HEK293T (cell line): ENCODE data around the gene ABCC8.

Experiments
- CTCF ChIA-PET: fragments of 350-600 bp; formaldehyde crosslinking; extraction: SDS; loops from one replicate; lab custom pipeline; 2021; ENCODE audit warnings: antibody characterized with exemption, inconsistent platforms; lab: Yijun Ruan, JAX
- POLR2A ChIA-PET: fragments of 350-600 bp; formaldehyde crosslinking; extraction: SDS; loops from one replicate; lab custom pipeline; 2020; ENCODE audit warnings: antibody characterized with exemption, inconsistent platforms; lab: Yijun Ruan, JAX
- DNase-seq: peaks from one replicate; pipeline ENCODE4 v3.0.0; 2012; ENCODE audit warnings: mixed read lengths; ENCODE audit errors: extremely low spot score
- ARNT ChIP-seq: fragments of 450-650 bp; IDR thresholded peaks from 2 replicates; pipeline ENCODE4 v1.6.1; 2017; ENCODE audit warnings: mild to moderate bottlenecking
- BHLHE40 ChIP-seq: fragments of 450-650 bp; IDR thresholded peaks from 2 replicates; pipeline ENCODE4 v1.6.1; 2016; ENCODE audit warnings: mild to moderate bottlenecking, moderate library complexity, borderline replicate concordance
- CTBP1 ChIP-seq: fragments of 450-650 bp; IDR thresholded peaks from 2 replicates; pipeline ENCODE4 v1.6.1; 2016; ENCODE audit warnings: borderline replicate concordance
- ELF4 ChIP-seq: fragments of 450-650 bp; IDR thresholded peaks from 2 replicates; pipeline ENCODE4 v1.6.1; 2017; ENCODE audit warnings: antibody characterized with exemption
- FOXA1 ChIP-seq: fragments of 450-650 bp; IDR thresholded peaks from 2 replicates; pipeline ENCODE4 v1.6.1; 2016; ENCODE audit warnings: mild to moderate bottlenecking
- FOXK2 ChIP-seq: fragments of 450-650 bp; IDR thresholded peaks from 2 replicates; pipeline ENCODE4 v1.6.1; 2016; ENCODE audit warnings: mild to moderate bottlenecking
- FOXM1 ChIP-seq: fragments of 450-650 bp; IDR thresholded peaks from 2 replicates; pipeline ENCODE4 v1.6.1; 2017; ENCODE audit warnings: mild to moderate bottlenecking, borderline replicate concordance
- HDGF ChIP-seq: fragments of 450-650 bp; IDR thresholded peaks from 2 replicates; pipeline ENCODE4 v1.6.1; 2017; ENCODE audit warnings: antibody characterized with exemption, borderline replicate concordance
- L3MBTL2 ChIP-seq: fragments of 450-650 bp; conservative IDR thresholded peaks from 2 replicates; pipeline ENCODE4 v1.6.1; 2016; ENCODE audit warnings: mild to moderate bottlenecking
- LEF1 ChIP-seq: fragments of 450-650 bp; IDR thresholded peaks from 2 replicates; pipeline ENCODE4 v1.6.1; 2017; ENCODE audit warnings: mild to moderate bottlenecking, borderline replicate concordance
- NFRKB ChIP-seq: fragments of 450-650 bp; IDR thresholded peaks from 2 replicates; pipeline ENCODE4 v1.6.1; 2016; ENCODE audit warnings: mild to moderate bottlenecking, moderate library complexity
- SP1 ChIP-seq: fragments of 450-650 bp; IDR thresholded peaks from 2 replicates; pipeline ENCODE4 v1.6.1; 2017
- SUZ12 ChIP-seq: fragments of 450-650 bp; IDR thresholded peaks from 2 replicates; pipeline ENCODE4 v1.6.1; 2016; ENCODE audit warnings: mild to moderate bottlenecking
- TARDBP ChIP-seq: fragments of 450-650 bp; IDR thresholded peaks from 2 replicates; pipeline ENCODE4 v1.6.1; 2016
- ZNF384 ChIP-seq: fragments of 450-650 bp; IDR thresholded peaks from 2 replicates; pipeline ENCODE4 v1.6.1; 2016
- TF ChIP-seq, protein P1 (sequence below): fragments of 450-650 bp; IDR thresholded peaks from 2 replicates; pipeline ENCODE4 v1.6.1; 2016

Gene ABCC8

DNA sequence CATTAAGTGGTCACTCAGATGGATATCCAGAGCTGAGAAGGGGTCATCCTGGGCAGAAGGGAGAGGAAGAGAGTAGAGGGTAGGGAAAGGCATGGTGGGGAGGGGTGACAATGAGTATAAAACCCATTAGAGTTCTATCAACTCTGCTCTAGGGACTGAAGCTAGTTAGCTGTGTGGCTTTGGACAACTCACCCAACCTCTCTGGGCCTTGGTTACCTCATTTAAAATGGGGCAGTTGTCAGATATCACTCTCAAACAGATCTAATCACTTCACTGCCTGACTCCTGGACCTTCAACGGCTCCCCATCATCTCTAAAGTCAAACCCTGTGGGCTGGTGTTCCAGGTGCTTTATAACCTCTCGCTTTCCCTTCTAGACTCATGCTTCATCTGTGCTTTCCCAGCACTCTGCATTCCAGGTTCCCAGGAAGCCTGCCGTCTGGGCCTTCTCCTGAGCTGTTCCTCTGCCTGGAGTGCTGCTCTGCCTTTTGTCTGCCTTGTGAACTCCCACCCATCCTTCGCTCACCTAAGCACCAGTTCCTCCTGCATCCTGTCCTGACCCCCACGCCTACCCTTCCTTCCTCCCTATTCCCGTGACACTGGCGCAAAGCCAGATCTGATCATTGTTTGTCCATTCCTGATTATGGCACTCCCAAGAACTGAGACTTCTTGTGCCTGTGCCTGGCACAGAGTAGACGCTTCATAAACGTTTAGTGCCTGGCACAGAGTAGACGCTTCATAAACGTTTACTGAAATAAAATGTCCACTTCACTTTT, 65.9 kb downstream of the ABCC8 start:
- CTCF ChIA-PET = no interaction called here
- TF ChIP-seq FOXM1 (no peak), FOXA1 (no peak), SUZ12 (no peak), ZNF384 (no peak)
- no peak for DNase-seq
- POLR2A ChIA-PET = no interaction called here

DNA sequence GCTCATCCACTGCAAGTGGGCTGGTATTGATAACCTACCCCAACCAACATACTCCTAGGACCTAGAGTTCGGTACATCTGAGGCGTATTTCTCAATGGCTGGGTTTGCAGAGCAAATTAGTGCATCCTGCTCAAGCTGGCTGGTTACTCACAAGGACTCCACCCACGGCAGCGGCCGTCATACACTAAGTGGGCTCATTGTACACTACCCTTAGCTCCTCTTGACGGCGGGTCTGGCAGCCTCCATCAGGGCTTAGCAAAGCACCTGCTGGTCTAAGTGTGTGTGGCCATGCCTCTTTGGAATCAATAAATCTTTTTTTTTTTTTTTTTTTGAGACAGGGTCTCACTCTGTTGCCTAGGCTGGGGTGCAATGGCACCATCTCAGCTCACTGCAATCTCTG, 68.0 kb downstream of the ABCC8 start:
- no peak for DNase-seq
- TF ChIP-seq ZNF384 = no peak
- TF ChIP-seq LEF1 = no peak
- TF ChIP-seq HDGF = no peak
- no peak for TF ChIP-seq TARDBP
- TF ChIP-seq FOXK2 = no peak
- TF ChIP-seq, protein P1, sequence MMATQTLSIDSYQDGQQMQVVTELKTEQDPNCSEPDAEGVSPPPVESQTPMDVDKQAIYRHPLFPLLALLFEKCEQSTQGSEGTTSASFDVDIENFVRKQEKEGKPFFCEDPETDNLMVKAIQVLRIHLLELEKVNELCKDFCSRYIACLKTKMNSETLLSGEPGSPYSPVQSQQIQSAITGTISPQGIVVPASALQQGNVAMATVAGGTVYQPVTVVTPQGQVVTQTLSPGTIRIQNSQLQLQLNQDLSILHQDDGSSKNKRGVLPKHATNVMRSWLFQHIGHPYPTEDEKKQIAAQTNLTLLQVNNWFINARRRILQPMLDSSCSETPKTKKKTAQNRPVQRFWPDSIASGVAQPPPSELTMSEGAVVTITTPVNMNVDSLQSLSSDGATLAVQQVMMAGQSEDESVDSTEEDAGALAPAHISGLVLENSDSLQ = no peak
- TF ChIP-seq FOXA1 = no peak
- TF ChIP-seq SUZ12 = no peak
- TF ChIP-seq L3MBTL2 = no peak
- TF ChIP-seq ELF4 = no peak
- no peak for TF ChIP-seq BHLHE40
- TF ChIP-seq SP1 = no peak
- TF ChIP-seq CTBP1 = no peak
- no peak for TF ChIP-seq NFRKB
- TF ChIP-seq FOXM1 = no peak
- TF ChIP-seq ARNT = no peak
- POLR2A ChIA-PET = no interaction called here
- CTCF ChIA-PET = no interaction called here

DNA sequence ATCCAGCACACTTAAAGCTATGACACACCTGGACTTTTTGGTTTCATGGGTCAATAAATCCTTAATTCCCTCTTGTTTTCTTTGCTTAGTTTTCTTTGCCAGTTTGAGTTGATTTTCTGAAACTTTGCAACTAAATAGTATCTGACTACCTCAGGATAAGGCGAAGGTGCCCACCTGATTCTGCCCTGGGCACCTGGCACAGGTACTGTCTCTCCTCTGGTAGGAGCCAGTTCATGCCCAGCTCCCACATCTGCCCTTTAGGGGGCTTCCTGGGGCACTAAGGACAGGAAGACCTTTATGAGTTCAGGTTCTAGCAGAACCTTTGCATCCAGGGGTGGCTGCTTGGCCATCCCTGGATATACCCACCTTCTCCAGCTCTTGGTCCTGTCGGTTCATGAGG, 68.6 kb downstream of the ABCC8 start:
- no peak for DNase-seq
- ChIA-PET POLR2A (no interaction called here), CTCF (no interaction called here)
- no peak for TF ChIP-seq NFRKB
- TF ChIP-seq LEF1 = no peak
- no peak for TF ChIP-seq L3MBTL2
- no peak for TF ChIP-seq FOXM1
- TF ChIP-seq TARDBP = no peak
- TF ChIP-seq FOXA1 = no peak
- no peak for TF ChIP-seq CTBP1
- TF ChIP-seq HDGF = no peak
- TF ChIP-seq ZNF384 = no peak
- TF ChIP-seq BHLHE40 = no peak
- TF ChIP-seq SUZ12 = no peak
- no peak for TF ChIP-seq SP1
- no peak for TF ChIP-seq ARNT
- no peak for TF ChIP-seq FOXK2
- TF ChIP-seq ELF4 = no peak
- TF ChIP-seq, protein P1 = no peak

DNA sequence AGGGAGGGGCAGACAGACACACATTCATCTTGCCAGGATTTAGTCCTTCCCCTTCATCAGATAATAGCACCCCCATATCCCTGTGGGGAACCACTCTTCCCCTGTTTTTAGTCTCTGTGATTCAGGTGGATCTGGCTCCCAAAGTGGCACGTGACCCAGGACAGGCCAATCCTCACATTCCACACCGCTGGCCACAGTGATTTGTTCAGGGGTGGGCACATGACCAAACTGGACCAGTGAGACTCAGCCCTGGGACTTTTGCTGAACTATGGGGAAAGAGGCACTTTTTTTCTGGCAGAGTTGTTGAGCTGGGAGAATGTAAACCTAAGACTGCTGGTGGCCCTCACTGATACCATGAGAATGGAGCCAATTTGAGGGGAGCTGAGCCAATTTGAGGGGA, 69.1 kb downstream of the ABCC8 start:
- TF ChIP-seq SP1 (no peak), NFRKB (no peak), ARNT (no peak), CTBP1 (no peak), BHLHE40 (no peak), HDGF (no peak), SUZ12 (no peak), FOXK2 (no peak), FOXA1 (no peak), FOXM1 (no peak), LEF1 (no peak), ZNF384 (no peak), TARDBP (no peak), L3MBTL2 (no peak), ELF4 (no peak)
- TF ChIP-seq, protein P1 = no peak
- CTCF ChIA-PET = no interaction called here
- DNase-seq = no peak
- POLR2A ChIA-PET = no interaction called here

DNA sequence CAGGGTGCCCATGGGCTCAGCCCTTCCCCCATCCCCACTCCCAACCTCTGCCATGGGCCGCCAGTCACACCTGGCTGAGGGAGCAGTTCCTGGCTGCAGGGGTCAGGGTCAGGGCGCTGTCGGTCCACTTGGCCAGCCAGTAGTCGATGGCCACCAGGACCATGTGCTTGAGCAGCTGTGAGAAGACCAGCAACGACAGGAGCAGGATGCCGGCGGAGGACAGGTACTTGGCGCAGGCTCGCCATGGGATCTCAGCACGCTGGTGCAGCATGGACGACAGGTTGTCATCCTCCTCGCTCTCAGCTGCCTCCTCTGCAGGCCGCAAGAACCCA, 69.9 kb downstream of the ABCC8 start:
- DNase-seq = no peak
- POLR2A ChIA-PET = no interaction called here
- CTCF ChIA-PET = no interaction called here
- TF ChIP-seq CTBP1 (no peak), ARNT (no peak), FOXM1 (no peak), HDGF (no peak), SUZ12 (no peak), BHLHE40 (no peak), FOXA1 (no peak), TARDBP (no peak), ZNF384 (no peak), LEF1 (no peak), L3MBTL2 (no peak), NFRKB (no peak), SP1 (no peak)
- TF ChIP-seq, protein P1 = no peak
